SK-N-SH (cell line): ENCODE measurements around the gene SH3GL2. TPM values are rescaled to one million over a fixed set of nuclear protein-coding genes. Genes with fewer than 3 reads are reported as not detected.

Source experiments
- CTCF ChIA-PET: fragments of 300-600, 350-600 bp; formaldehyde crosslinking; extraction: SDS; loops from one replicate; lab custom pipeline; 2021; lab: Yijun Ruan, JAX
- POLR2A ChIA-PET: fragments of 350-600 bp; sonication (Branson Sonifier 250); formaldehyde crosslinking; extraction: SDS; loops from one replicate; lab custom pipeline; 2020; ENCODE audit warnings: antibody characterized with exemption, inconsistent platforms; lab: Yijun Ruan, JAX
- DNase-seq: peaks from one replicate; pipeline ENCODE4 v3.0.0; 2012
- H2AFZ ChIP-seq: fragments of 200-600 bp; sonication (generic); 2 replicates; pipeline ENCODE4 v1.8.1; 2016; ENCODE audit warnings: antibody characterized with exemption, mild to moderate bottlenecking, low read depth
- H3F3A ChIP-seq: fragments of 200-600 bp; sonication (generic); replicated peaks from 2 replicates; pipeline ENCODE3; 2016; ENCODE audit warnings: antibody characterized with exemption, mild to moderate bottlenecking; ENCODE audit not compliant: insufficient read depth
- H3K27ac ChIP-seq, 2 experiments: fragments of 200-500 bp in 1 of 2; fragments of 200-600 bp in 1 of 2; sonication (Bioruptor generic) in 1 of 2; sonication (generic), shearing (Covaris generic) in 1 of 2; 2 replicates each; pipeline versions ENCODE4 v1.5.1 to v1.6.1; 2014 to 2016; ENCODE audit warnings: low read depth in 2 of 2, inconsistent platforms in 1 of 2, low read length in 1 of 2, mild to moderate bottlenecking in 1 of 2, mixed read lengths in 1 of 2
- H3K27me3 ChIP-seq: fragments of 200-600 bp; sonication (generic), shearing (Covaris generic); 2 replicates; pipeline ENCODE4 v1.6.1; 2016; ENCODE audit warnings: mixed run types; ENCODE audit not compliant: insufficient read depth
- H3K36me3 ChIP-seq, 2 experiments: fragments of 200-500 bp in 1 of 2; fragments of 200-600 bp in 1 of 2; sonication (Bioruptor generic) in 1 of 2; sonication (generic) in 1 of 2; replicated peaks in 1 of 2; 2 replicates each; pipeline versions ENCODE3 to v1.5.1; 2014 to 2016; ENCODE audit warnings: low read length in 1 of 2, mild to moderate bottlenecking in 1 of 2; ENCODE audit not compliant: insufficient read depth in 2 of 2, control insufficient read depth in 1 of 2
- H3K4me1 ChIP-seq, 2 experiments: fragments of 200-500 bp in 1 of 2; fragments of 200-600 bp in 1 of 2; sonication (Bioruptor generic) in 1 of 2; sonication (generic), shearing (Covaris generic) in 1 of 2; 2 replicates each; pipeline versions ENCODE4 v1.5.1 to v1.6.1; 2014 to 2016; ENCODE audit warnings: low read depth in 1 of 2, low read length in 1 of 2, mixed run types in 1 of 2; ENCODE audit not compliant: insufficient read depth in 2 of 2, control insufficient read depth in 1 of 2
- H3K4me2 ChIP-seq: fragments of 200-600 bp; sonication (generic), shearing (Covaris generic); 2 replicates; pipeline ENCODE4 v1.6.1; 2017; ENCODE audit warnings: mixed run types
- H3K4me3 ChIP-seq, 2 experiments: fragments of 200-500 bp in 1 of 2; fragments of 200-600 bp in 1 of 2; sonication (Bioruptor generic) in 1 of 2; sonication (generic), shearing (Covaris generic) in 1 of 2; 2 replicates each; pipeline versions ENCODE4 v1.5.1 to v1.8.1; 2014 to 2016; ENCODE audit warnings: low read depth in 2 of 2, inconsistent platforms in 1 of 2, low read length in 1 of 2, mild to moderate bottlenecking in 1 of 2, mixed read lengths in 1 of 2, moderate library complexity in 1 of 2
- H3K79me2 ChIP-seq: fragments of 200-600 bp; sonication (generic); 2 replicates; pipeline ENCODE4 v1.8.1; 2017; ENCODE audit warnings: mild to moderate bottlenecking; ENCODE audit not compliant: insufficient read depth
- H3K9ac ChIP-seq: fragments of 200-600 bp; sonication (generic); 2 replicates; pipeline ENCODE4 v1.6.1; 2017; ENCODE audit warnings: mixed run types
- H3K9me2 ChIP-seq: fragments of 200-600 bp; sonication (generic); 2 replicates; pipeline ENCODE4 v1.6.1; 2017; ENCODE audit warnings: mixed run types
- H3K9me3 ChIP-seq: fragments of 200-600 bp; sonication (generic); 2 replicates; pipeline ENCODE4 v1.6.1; 2017; ENCODE audit warnings: mixed run types, mild to moderate bottlenecking, moderate library complexity
- H4K20me1 ChIP-seq: fragments of 200-600 bp; sonication (generic); 2 replicates; pipeline ENCODE4 v1.6.1; 2017; ENCODE audit warnings: mild to moderate bottlenecking, mixed run types; ENCODE audit not compliant: insufficient read depth
- CHD2 ChIP-seq: fragments of 150-350 bp; IDR thresholded peaks from 2 replicates; pipeline ENCODE4 v1.6.1; 2018; ENCODE audit warnings: low read length; ENCODE audit not compliant: partially characterized antibody
- EP300 ChIP-seq, 2 experiments: IDR thresholded peaks; 2 replicates each; pipeline versions ENCODE4 v1.4.0 to v1.6.1; 2012; ENCODE audit warnings: borderline replicate concordance in 1 of 2, low read depth in 1 of 2, low read length in 1 of 2
- EZH2phosphoT487 ChIP-seq: fragments of 200-600 bp; sonication (generic); IDR thresholded peaks from 2 replicates; pipeline ENCODE4 v1.6.1; 2017; ENCODE audit warnings: low read depth, mixed run types, mild to moderate bottlenecking, antibody characterized with exemption, moderate library complexity, borderline replicate concordance
- FOXJ3 ChIP-seq: sonication (generic); formaldehyde crosslinking; IDR thresholded peaks from 2 replicates; pipeline ENCODE4 v1.5.1; 2020; ENCODE audit warnings: mild to moderate bottlenecking, missing genetic modification reagents
- FOXM1 ChIP-seq: IDR thresholded peaks from 2 replicates; pipeline ENCODE4 v1.4.0; 2012; ENCODE audit warnings: low read depth, mild to moderate bottlenecking
- GABPA ChIP-seq: IDR thresholded peaks from 2 replicates; pipeline ENCODE4 v1.4.0; 2012; ENCODE audit warnings: low read depth, mild to moderate bottlenecking
- GATA2 ChIP-seq: sonication (generic); formaldehyde crosslinking; IDR thresholded peaks from 2 replicates; pipeline ENCODE4 v1.5.0; 2020; ENCODE audit warnings: mild to moderate bottlenecking, missing genetic modification reagents
- IRF3 ChIP-seq: fragments of 150-350 bp; IDR thresholded peaks from 2 replicates; pipeline ENCODE4 v1.6.1; 2016; ENCODE audit warnings: mild to moderate bottlenecking, low read depth, low read length
- JUND ChIP-seq: IDR thresholded peaks from 2 replicates; pipeline ENCODE4 v1.4.0; 2012
- MAX ChIP-seq: IDR thresholded peaks from 2 replicates; pipeline ENCODE4 v1.4.0; 2012; ENCODE audit warnings: low read depth
- MXI1 ChIP-seq: IDR thresholded peaks from 2 replicates; pipeline ENCODE4 v1.6.1; 2012; ENCODE audit warnings: mild to moderate bottlenecking, low read depth, low read length, improper control_type of control experiment
- NRF1 ChIP-seq: IDR thresholded peaks from 2 replicates; pipeline ENCODE4 v1.6.1; 2012; ENCODE audit warnings: low read depth, mild to moderate bottlenecking, low read length
- PBX3 ChIP-seq: IDR thresholded peaks from 2 replicates; pipeline ENCODE4; 2012
- POLR2AphosphoS5 ChIP-seq: IDR thresholded peaks from 2 replicates; pipeline ENCODE4 v1.6.1; 2012; ENCODE audit warnings: low read depth, low read length
- REST ChIP-seq: IDR thresholded peaks from 2 replicates; pipeline ENCODE4 v1.6.1; 2012; ENCODE audit warnings: mild to moderate bottlenecking, low read depth, low read length, moderate library complexity
- RFX5 ChIP-seq: IDR thresholded peaks from 2 replicates; pipeline ENCODE4 v1.6.1; 2012; ENCODE audit warnings: mild to moderate bottlenecking, improper control_type of control experiment, low read length
- RXRA ChIP-seq: IDR thresholded peaks from 2 replicates; pipeline ENCODE4 v1.4.0; 2012; ENCODE audit warnings: low read depth, mild to moderate bottlenecking, borderline replicate concordance
- SMC3 ChIP-seq: IDR thresholded peaks from 2 replicates; pipeline ENCODE4 v1.6.1; 2012; ENCODE audit warnings: low read depth, low read length, improper control_type of control experiment
- TCF12 ChIP-seq: IDR thresholded peaks from 2 replicates; pipeline ENCODE4 v1.4.0; 2012
- USF1 ChIP-seq: IDR thresholded peaks from 2 replicates; pipeline ENCODE4 v1.4.0; 2012; ENCODE audit warnings: low read depth, borderline replicate concordance
- YY1 ChIP-seq: IDR thresholded peaks from 2 replicates; pipeline ENCODE4 v1.4.0; 2012; ENCODE audit warnings: low read depth, mild to moderate bottlenecking
- WGBS: methylation state at CpG from one replicate; pipeline ENCODE4 v1.1.6; 2017; ENCODE audit warnings: low lambda C conversion rate; 5-methylcytosine and 5-hydroxymethylcytosine counted together
- polyA plus RNA-seq, 3 experiments: library from polyadenylated mRNA; depleted of rRNA; stranded (reverse); fragments of >200 nt; gene quantifications; 2 replicates each; pipeline ENCODE4 v1.2.3, GENCODE V29; 2012

SH3GL2 gene
- polyA plus RNA-seq, 1 of the 3 experiments (the other 2 are of a cell fraction): 0.05 TPM

- Histone ChIP-seq H3K27ac (no peak overlapping the region), H3K79me2 (no peaks in the 10 kb centered on the region), H2AFZ (no peak overlapping the region), H3K4me1 (no peaks in the 10 kb centered on the region), H4K20me1 (no peaks in the 10 kb centered on the region), H3K4me3 (no peak overlapping the region), H3K36me3 (no peaks in the 10 kb centered on the region), H3K9ac (no peak overlapping the region), H3K9me2 (no peaks in the 10 kb centered on the region), H3K27me3 (no peaks in the 10 kb centered on the region), H3F3A (no peaks in the 10 kb centered on the region), H3K4me2 (no peak overlapping the region), H3K9me3 (no peaks in the 10 kb centered on the region)
- TF ChIP-seq JUND (no peak), EZH2phosphoT487 (no peak), GATA2 (CRISPR knock-in tag) (no peak), FOXJ3 (no peak), USF1 (no peak), GABPA (no peak), POLR2AphosphoS5 (no peak), NRF1 (no peak)
- no peak for DNase-seq
- 36% methylated on average over 2 of the region's 2 CpGs for WGBS
- ChIA-PET POLR2A (no interaction called here), CTCF (no interaction called here)
Observed at GRCh38 chr9:17682684-17683083, 103.8 kb downstream of the SH3GL2 start.

- ChIA-PET POLR2A (no interaction called here), CTCF (no interaction called here)
- Histone ChIP-seq H3K4me1 (no peaks in the 10 kb centered on the region), H3K9ac (no peak overlapping the region), H3K27ac (no peak overlapping the region), H3K36me3 (no peaks in the 10 kb centered on the region), H3K79me2 (no peaks in the 10 kb centered on the region), H3K9me3 (no peaks in the 10 kb centered on the region), H3F3A (no peaks in the 10 kb centered on the region), H3K4me2 (no peak overlapping the region), H4K20me1 (no peaks in the 10 kb centered on the region), H3K27me3 (no peaks in the 10 kb centered on the region), H3K4me3 (no peak overlapping the region), H2AFZ (no peak overlapping the region), H3K9me2 (no peaks in the 10 kb centered on the region)
- WGBS: 0% methylated on average over 1 of the region's 1 CpG
- TF ChIP-seq PBX3: no peak
- no peak for TF ChIP-seq SMC3
- no peak for TF ChIP-seq EZH2phosphoT487
- no peak for TF ChIP-seq FOXM1
- no peak for TF ChIP-seq IRF3
- no peak for TF ChIP-seq YY1
- TF ChIP-seq CHD2: no peak
- TF ChIP-seq RXRA: no peak
- no peak for TF ChIP-seq GATA2 (CRISPR knock-in tag)
- no peak for TF ChIP-seq TCF12
- TF ChIP-seq MXI1: no peak
- no peak for TF ChIP-seq REST
- no peak for TF ChIP-seq FOXJ3
- no peak for TF ChIP-seq RFX5
- no peak for TF ChIP-seq MAX
- TF ChIP-seq EP300 (IDR thresholded peaks at IDR 0.05; ENCODE audit: borderline replicate concordance in 1 of 2, low read depth in 1 of 2, low read length in 1 of 2): no peak
- DNase-seq: no peak
Observed at GRCh38 chr9:17688834-17689233, 110.0 kb downstream of the SH3GL2 start.
